ENCODE data around the gene UBE2V1. TPM values are rescaled to one million over a fixed set of nuclear protein-coding genes. Genes with fewer than 3 reads are reported as not detected.

UBE2V1 gene
- total and polyA plus RNA-seq, 7 experiments from 2014 or later = 128 to 167 (median 138) TPM

DNA sequence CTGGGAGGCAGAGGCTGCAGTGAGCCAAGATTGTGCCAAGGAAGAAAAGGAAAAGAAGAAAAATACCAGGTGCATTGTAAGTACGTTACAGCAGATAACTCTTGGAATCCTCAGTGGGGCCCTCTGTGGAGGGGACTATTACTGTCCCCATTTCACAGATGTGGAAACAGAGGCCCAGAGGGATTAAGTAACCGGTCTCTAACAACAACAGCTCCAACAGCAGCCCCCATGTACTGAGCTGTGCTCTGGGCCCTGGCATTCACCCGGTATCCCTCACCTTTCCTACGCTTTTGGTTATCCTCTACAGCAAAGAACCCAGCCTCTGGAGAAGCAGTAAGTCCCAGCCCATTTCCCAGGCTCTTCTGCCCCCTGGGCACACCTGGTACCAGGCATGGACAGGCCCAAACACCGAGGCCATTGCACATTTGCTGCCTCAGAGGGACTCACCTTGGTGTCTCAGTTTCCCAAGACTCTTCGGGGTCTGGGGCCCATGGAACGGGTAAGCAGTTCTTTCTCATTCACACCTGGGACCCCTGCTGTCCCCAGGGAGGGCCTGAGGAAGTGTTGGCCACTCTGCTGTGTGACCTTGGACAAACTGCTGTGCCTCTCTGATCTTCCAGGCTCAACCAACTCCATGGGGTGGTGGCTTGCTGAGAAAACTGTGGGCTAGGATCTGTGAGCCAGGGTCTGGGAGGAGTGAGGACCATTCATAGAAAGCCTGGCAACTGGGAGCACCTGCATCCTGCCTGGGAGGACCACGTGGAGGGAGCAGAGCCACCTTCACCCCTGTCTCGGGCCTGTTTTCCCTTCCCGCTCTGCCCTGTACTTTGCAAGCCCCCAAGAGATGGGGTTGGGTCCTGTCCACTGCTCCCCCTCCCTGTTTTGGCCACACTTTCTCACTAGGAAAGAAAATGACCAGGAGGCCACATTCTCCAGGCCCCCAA lies 70.3 kb downstream of the UBE2V1 start:
- no peak overlapping the region for H3K27ac Mint-ChIP-seq
- H3K4me3 ChIP-seq (ENCODE audit: low read length) = no peak overlapping the region
- H3K4me3 Mint-ChIP-seq = no peak overlapping the region
- intact Hi-C loops (cut with micrococcal nuclease) = no loop called here
- no peak overlapping the region for H3K27ac ChIP-seq (ENCODE audit: low read depth, low read length)
- H3K4me1 ChIP-seq (ENCODE audit: control insufficient read depth in 2 of 2, insufficient read depth in 2 of 2, low read length in 2 of 2) = no peaks in the 10 kb centered on the region
- peaks cover 0 to 24% (median 8%) of the 10 kb centered on the region in 5 donors for H3K27me3 Mint-ChIP-seq
- H3K36me3 Mint-ChIP-seq = no peaks in the 10 kb centered on the region
- no peaks in the 10 kb centered on the region for H3K36me3 ChIP-seq (ENCODE audit: control insufficient read depth in 2 of 3, insufficient read depth in 3 of 3, low read length in 3 of 3)
- H3K4me1 Mint-ChIP-seq = peaks cover 0 to 9% (median 0%) of the 10 kb centered on the region in 7 donors
- no peaks in the 10 kb centered on the region for H3K9me3 ChIP-seq (ENCODE audit: control insufficient read depth in 2 of 3, low read length in 3 of 3)
- POLR2A ChIA-PET = no interaction called here
- CTCF ChIA-PET = no interaction called here
- ATAC-seq = no peak
- H3K9me3 Mint-ChIP-seq = peaks cover 0 to 8% (median 2%) of the 10 kb centered on the region in 11 donors
- H3K27me3 ChIP-seq (ENCODE audit: control insufficient read depth in 2 of 2, insufficient read depth in 2 of 2, low read length in 2 of 2) = no peaks in the 10 kb centered on the region
- no peak for DNase-seq

DNA sequence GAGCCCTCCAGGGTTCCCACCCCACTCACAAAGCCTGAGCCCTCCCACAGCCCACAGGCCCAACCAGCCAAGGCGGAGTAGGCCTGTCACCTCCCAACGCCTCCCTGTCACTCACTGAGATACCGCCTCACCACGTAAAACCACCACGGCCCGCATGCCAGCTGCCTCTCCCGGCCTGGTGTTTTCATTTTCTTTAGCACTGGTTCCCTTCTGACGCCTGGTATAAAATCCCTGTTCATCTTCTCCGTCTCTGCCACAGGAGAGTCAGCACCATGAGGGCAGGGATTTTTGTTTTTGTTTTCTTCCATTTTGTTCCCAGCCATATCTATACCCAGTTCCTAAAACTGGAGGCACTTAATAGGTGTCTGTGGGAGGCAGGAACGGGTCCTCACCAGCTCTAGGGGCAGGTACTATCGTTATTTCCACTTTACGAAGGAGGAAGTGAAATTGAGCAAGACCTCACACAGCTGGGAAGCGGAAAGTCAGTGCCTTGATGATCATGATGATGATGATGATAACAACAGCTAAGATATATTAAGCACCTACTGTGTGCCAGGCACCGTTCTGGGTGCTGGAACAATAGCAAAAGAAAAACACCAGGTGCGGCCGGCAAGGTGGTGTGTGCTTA lies 71.6 kb downstream of the UBE2V1 start:
- Histone ChIP-seq H3K4me3 (ENCODE audit: low read length) (no peak overlapping the region), H3K4me1 (ENCODE audit: control insufficient read depth in 2 of 2, insufficient read depth in 2 of 2, low read length in 2 of 2) (no peaks in the 10 kb centered on the region), H3K36me3 (ENCODE audit: control insufficient read depth in 2 of 3, insufficient read depth in 3 of 3, low read length in 3 of 3) (no peaks in the 10 kb centered on the region), H3K27ac (ENCODE audit: low read depth, low read length) (no peak overlapping the region), H3K9me3 (ENCODE audit: control insufficient read depth in 2 of 3, low read length in 3 of 3) (no peaks in the 10 kb centered on the region), H3K27me3 (ENCODE audit: control insufficient read depth in 2 of 2, insufficient read depth in 2 of 2, low read length in 2 of 2) (no peaks in the 10 kb centered on the region)
- no peak overlapping the region for H3K4me3 Mint-ChIP-seq
- POLR2A ChIA-PET = no interaction called here
- CTCF ChIA-PET = no interaction called here
- ATAC-seq = peak; percentile 47
- peaks cover 0 to 8% (median 0%) of the 10 kb centered on the region in 7 donors for H3K4me1 Mint-ChIP-seq
- H3K36me3 Mint-ChIP-seq = no peaks in the 10 kb centered on the region
- no peak for DNase-seq
- peaks cover 0 to 8% (median 2%) of the 10 kb centered on the region in 11 donors for H3K9me3 Mint-ChIP-seq
- peak overlapping the region in 1 of 9 donors; percentile 20 for H3K27ac Mint-ChIP-seq
- H3K27me3 Mint-ChIP-seq = peaks cover 0 to 12% (median 3%) of the 10 kb centered on the region in 5 donors
- intact Hi-C loops (cut with micrococcal nuclease) = no loop called here

DNA sequence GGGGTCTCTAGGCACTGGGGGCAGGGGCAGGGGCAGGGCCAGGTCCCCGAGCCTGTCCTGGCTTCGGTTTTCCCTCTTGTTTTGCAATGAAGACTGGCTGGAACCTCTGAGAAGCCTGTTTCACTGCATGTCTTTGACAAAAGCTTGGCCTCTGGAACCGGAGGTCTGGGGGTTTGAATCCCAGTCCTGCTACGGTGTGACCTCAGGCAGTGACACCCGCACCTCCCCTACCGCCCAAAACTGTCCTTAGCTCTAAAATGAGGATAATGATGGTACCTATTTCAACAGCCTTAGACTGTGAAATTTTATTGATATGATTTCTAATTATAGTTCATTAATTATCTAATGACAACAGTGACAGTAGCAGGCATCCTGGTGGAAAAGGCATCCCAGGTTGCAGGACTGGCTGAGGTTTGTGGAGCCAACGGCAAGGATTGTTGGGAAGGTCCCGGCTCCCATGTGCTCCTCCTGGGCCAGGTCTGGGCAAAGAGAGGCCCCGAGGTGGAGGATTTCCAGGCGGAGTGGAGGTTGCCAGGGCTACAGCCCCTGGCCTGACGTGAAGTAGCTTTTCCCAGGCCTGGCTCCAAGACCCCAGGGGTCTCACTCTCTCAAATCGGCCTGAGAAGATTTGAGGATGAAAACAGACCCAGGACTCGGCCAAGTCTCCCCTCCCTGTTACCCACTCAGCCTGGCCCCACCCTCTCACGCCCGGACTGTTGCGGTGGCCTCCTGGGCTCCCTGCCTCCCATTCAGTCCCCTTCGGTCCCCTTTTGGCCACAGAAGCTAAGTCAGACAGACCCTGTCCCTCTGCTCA lies 72.3 kb downstream of the UBE2V1 start:
- Histone ChIP-seq H3K36me3 (ENCODE audit: control insufficient read depth in 2 of 3, insufficient read depth in 3 of 3, low read length in 3 of 3) (no peaks in the 10 kb centered on the region), H3K4me1 (ENCODE audit: control insufficient read depth in 2 of 2, insufficient read depth in 2 of 2, low read length in 2 of 2) (no peaks in the 10 kb centered on the region), H3K27me3 (ENCODE audit: control insufficient read depth in 2 of 2, insufficient read depth in 2 of 2, low read length in 2 of 2) (no peaks in the 10 kb centered on the region), H3K27ac (ENCODE audit: low read depth, low read length) (no peak overlapping the region), H3K4me3 (ENCODE audit: low read length) (no peak overlapping the region), H3K9me3 (ENCODE audit: control insufficient read depth in 2 of 3, low read length in 3 of 3) (no peaks in the 10 kb centered on the region)
- ChIA-PET CTCF (no interaction called here), POLR2A (no interaction called here)
- no peak for DNase-seq
- intact Hi-C loops (cut with micrococcal nuclease) = no loop called here
- Mint-ChIP-seq H3K9me3 (peaks cover 0 to 2% (median 0%) of the 10 kb centered on the region in 11 donors), H3K27ac (no peak overlapping the region), H3K4me3 (no peak overlapping the region), H3K27me3 (peaks cover 0 to 5% (median 0%) of the 10 kb centered on the region in 5 donors), H3K36me3 (no peaks in the 10 kb centered on the region), H3K4me1 (peaks cover 0 to 8% (median 0%) of the 10 kb centered on the region in 7 donors)
- no peak for ATAC-seq

DNA sequence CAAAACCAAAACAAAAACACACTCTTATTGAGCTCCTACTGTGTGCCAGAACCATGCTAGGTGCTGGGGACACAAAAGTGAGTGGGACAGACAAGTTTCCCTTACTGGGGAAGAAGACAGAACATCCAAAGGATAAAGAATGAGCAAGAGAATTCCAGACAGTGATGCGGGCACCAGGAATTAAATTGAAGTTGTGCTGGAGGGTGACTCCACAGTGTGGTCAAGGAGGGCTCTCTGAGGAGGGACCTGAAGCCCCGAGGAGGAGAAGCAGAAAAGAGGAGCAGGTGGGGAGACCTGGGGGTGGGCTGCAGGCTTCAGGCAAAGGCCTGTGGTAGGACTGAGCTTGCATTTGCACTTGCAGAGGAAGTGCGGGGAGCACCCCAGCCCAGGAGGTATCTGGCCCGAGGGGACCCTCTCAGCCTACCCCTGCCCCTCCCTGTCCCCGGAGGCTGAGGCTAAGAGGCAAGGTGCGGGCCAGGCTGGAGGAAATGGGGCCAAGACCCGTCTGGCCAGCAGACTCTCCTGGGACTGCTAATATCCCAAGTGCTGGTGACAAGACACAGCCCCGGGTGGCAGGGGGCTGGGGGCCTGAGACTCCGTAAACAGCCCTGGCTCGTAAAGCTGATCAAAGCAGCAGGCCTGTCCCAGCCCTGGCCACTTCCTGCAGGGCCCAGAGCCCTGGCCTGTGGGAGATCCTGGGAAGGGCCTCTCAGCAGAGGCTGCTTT lies 73.1 kb downstream of the UBE2V1 start:
- Mint-ChIP-seq H3K36me3 (no peaks in the 10 kb centered on the region), H3K27ac (no peak overlapping the region)

DNA sequence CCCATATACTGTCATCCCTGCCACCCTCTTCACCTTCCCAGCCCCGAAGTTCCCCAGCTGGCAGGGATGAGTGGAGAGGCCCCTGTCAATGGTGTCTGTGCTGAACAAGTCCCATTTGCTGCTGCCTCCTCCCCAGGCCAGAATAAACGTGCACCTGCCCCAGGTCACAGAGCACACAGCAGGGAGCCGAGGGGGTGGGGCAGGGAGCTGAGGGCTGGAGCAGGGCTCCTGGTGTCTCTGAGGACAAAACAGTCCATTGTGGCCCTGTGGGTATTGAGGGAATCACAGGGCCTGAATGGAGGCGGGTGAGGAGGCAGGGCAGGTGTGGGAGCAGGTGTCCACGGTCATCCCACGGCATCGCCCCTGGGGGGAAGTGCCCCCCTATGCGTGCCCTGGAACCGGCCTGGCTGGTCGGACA lies 74.4 kb downstream of the UBE2V1 start:
- Mint-ChIP-seq H3K36me3 (no peaks in the 10 kb centered on the region), H3K27ac (no peak overlapping the region), H3K4me1 (peaks cover 0 to 8% (median 0%) of the 10 kb centered on the region in 7 donors), H3K27me3 (no peaks in the 10 kb centered on the region), H3K4me3 (no peak overlapping the region), H3K9me3 (no peaks in the 10 kb centered on the region)
- DNase-seq = no peak
- no peaks in the 10 kb centered on the region for H3K36me3 ChIP-seq (ENCODE audit: control insufficient read depth in 2 of 3, insufficient read depth in 3 of 3, low read length in 3 of 3)
- H3K27me3 ChIP-seq (ENCODE audit: control insufficient read depth in 2 of 2, insufficient read depth in 2 of 2, low read length in 2 of 2) = no peaks in the 10 kb centered on the region
- intact Hi-C loops (cut with micrococcal nuclease) = no loop called here
- no peaks in the 10 kb centered on the region for H3K9me3 ChIP-seq (ENCODE audit: control insufficient read depth in 2 of 3, low read length in 3 of 3)
- ChIA-PET CTCF (no interaction called here), POLR2A (no interaction called here)
- no peak for ATAC-seq
- no peaks in the 10 kb centered on the region for H3K4me1 ChIP-seq (ENCODE audit: control insufficient read depth in 2 of 2, insufficient read depth in 2 of 2, low read length in 2 of 2)
- no peak overlapping the region for H3K4me3 ChIP-seq (ENCODE audit: low read length)
- H3K27ac ChIP-seq (ENCODE audit: low read depth, low read length) = no peak overlapping the region

More for the DNA sequence above, 73.1 kb downstream of the UBE2V1 start:
- Mint-ChIP-seq H3K4me3 (no peak overlapping the region), H3K4me1 (peaks cover 0 to 8% (median 0%) of the 10 kb centered on the region in 7 donors), H3K9me3 (no peaks in the 10 kb centered on the region), H3K27me3 (peaks cover 0 to under 1% (median 0%) of the 10 kb centered on the region in 5 donors)
- Histone ChIP-seq H3K36me3 (ENCODE audit: control insufficient read depth in 2 of 3, insufficient read depth in 3 of 3, low read length in 3 of 3) (no peaks in the 10 kb centered on the region), H3K27me3 (ENCODE audit: control insufficient read depth in 2 of 2, insufficient read depth in 2 of 2, low read length in 2 of 2) (no peaks in the 10 kb centered on the region), H3K4me3 (ENCODE audit: low read length) (no peak overlapping the region), H3K4me1 (ENCODE audit: control insufficient read depth in 2 of 2, insufficient read depth in 2 of 2, low read length in 2 of 2) (no peaks in the 10 kb centered on the region), H3K27ac (ENCODE audit: low read depth, low read length) (no peak overlapping the region), H3K9me3 (ENCODE audit: control insufficient read depth in 2 of 3, low read length in 3 of 3) (no peaks in the 10 kb centered on the region)
- POLR2A ChIA-PET = no interaction called here
- CTCF ChIA-PET = no interaction called here
- DNase-seq (no peak), ATAC-seq (no peak)
- intact Hi-C loops (cut with micrococcal nuclease) = no loop called here

DNA sequence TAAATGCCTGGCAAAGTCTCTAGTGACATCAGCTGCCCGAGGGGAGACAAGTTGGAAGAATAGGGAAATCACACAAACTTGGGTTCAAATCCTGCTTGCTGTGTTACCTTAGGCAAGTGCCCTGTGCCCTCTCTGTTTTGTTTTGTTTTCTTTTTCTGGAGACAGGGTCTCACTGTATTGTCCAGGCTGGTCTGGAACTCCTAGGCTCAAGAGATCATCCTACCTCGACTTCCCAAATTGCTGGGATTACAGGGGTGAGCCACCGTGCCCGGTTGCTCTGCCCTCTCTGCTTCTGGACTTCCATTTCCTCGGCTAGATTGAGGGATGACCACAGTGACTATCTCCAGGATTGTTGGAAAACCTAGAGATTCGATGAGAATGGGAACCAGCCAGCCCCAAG lies 74.8 kb downstream of the UBE2V1 start:
- ATAC-seq (no peak), DNase-seq (no peak)
- Histone ChIP-seq H3K27ac (ENCODE audit: low read depth, low read length) (no peak overlapping the region), H3K36me3 (ENCODE audit: control insufficient read depth in 2 of 3, insufficient read depth in 3 of 3, low read length in 3 of 3) (no peaks in the 10 kb centered on the region), H3K9me3 (ENCODE audit: control insufficient read depth in 2 of 3, low read length in 3 of 3) (no peaks in the 10 kb centered on the region), H3K4me1 (ENCODE audit: control insufficient read depth in 2 of 2, insufficient read depth in 2 of 2, low read length in 2 of 2) (no peaks in the 10 kb centered on the region), H3K27me3 (ENCODE audit: control insufficient read depth in 2 of 2, insufficient read depth in 2 of 2, low read length in 2 of 2) (no peaks in the 10 kb centered on the region), H3K4me3 (ENCODE audit: low read length) (no peak overlapping the region)
- intact Hi-C loops (cut with micrococcal nuclease) = no loop called here
- Mint-ChIP-seq H3K27me3 (no peaks in the 10 kb centered on the region), H3K27ac (no peak overlapping the region), H3K4me3 (no peak overlapping the region), H3K4me1 (peaks cover 0 to 8% (median 0%) of the 10 kb centered on the region in 7 donors), H3K9me3 (no peaks in the 10 kb centered on the region), H3K36me3 (no peaks in the 10 kb centered on the region)
- ChIA-PET CTCF (no interaction called here), POLR2A (no interaction called here)

Measured in naive thymus-derived CD4-positive, alpha-beta T cell (primary cell).